SIG-M5 treated with dmso at 0.1 percent for 504 hours (cell line): ENCODE results near the gene SAMD4A.

Experiments
- DNase-seq: peaks from one replicate; lab custom pipeline; 2025; ENCODE audit not compliant: unreplicated experiment; lab: John Stamatoyannopoulos, UW

The SAMD4A gene

GRCh38 chr14:54676812-54677708 is 110.1 kb downstream of the SAMD4A start:
- DNase-seq, result no peak

DNA sequence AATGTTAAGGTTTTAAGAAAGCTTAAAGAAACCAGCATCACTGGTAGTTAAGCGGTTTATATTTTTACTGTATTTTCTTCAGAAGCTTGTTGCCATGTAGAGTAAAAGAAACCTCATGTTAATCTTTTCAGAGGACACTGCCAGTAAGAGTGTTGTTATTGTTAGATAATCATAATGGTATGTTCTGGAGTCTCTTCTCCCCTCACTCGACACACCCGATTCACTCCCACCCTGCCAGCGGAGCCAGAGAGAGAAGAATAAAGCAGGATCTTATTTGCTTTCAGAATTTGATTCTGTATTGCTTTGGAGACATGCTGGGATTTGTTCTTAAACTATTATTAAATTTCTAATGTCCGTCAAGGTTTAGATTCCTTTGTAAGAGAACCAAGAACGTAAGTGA is 113.7 kb downstream of the SAMD4A start:
- DNase-seq, result no peak

DNA sequence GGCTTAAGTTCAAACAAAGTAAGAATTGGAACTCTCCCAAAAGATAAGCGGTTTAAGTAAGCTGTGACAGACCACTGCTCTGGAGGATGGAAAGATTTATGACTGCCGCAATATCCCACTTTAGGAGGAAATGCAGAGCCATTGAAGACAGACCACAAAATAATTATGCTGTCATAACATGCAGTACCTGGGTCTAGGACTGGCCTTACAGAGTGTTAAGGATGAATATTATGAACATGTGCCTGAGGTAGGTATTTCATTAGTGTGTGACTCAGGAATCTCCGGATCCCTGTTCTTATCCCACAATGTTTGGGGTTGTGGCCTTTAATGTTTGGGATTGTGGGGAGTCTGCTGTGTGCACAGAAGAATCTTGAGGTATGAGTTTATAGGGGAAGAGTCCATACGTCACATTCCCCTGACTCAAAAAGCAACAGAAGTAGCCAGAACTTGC is 114.9 kb downstream of the SAMD4A start:
- no peak for DNase-seq

DNA sequence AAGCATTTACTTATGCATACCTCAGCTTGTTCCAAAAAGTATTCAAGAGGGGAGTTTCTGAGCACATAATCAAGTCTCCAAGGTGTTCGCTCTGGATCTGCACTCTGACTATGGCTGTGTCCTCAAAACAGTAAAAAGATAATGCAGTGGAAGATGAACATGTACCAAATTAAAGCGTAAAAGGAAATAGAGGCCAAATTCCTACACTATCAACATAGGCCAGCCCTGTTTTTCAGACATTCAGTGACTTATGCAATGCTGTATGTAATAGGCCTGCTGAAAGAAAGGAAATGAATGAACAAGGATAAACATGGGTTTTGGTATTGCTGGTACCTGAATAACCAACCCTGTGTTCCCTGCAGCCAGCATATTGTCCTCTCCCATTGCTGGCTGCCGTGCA is 115.7 kb downstream of the SAMD4A start:
- no peak for DNase-seq

DNA sequence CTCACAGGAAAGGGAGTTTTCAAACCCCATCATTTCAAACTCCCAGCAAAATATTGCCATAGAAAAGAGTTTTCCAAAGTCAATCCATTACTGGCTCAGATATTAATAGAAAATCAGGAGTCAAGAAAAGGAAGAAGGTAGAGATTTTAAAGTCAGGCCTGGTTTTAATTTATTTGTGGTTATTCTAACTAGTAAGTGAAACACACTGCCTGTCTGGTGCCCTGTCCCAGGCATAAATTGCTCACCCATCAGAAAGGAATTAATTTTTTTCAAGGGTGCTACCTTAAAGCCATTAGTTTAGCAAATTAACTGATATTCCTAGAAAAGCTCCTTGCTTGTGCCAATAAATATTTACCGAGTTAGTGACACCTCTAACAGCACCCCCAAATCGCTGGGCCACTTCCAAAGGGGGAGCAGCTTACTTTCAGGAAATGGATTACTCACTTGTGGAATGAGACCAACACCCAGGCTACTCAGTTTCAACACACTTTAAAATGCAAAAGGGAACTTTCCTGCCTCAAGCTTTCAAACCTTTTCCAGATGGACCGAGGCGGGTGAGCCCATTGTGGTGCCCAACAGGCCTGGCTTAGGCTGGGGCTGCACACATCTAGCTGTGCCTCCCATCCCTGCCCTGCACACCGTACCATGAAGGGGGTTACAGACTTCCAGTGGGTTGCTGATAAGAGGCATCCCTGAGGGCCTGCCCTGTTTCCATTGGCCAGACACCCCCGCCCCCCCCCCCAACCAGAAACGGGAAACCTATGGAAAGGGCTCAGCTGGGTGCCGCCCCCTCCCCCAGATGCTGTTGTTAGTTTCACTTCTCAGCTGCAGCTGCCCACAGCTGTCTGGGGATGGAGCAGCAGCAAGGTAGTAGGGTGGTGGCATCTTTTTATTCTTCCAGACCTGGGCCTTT is 117.2 kb downstream of the SAMD4A start:
- DNase-seq, result no peak

GRCh38 chr14:54685286-54685845 is 118.4 kb downstream of the SAMD4A start:
- no peak for DNase-seq

DNA sequence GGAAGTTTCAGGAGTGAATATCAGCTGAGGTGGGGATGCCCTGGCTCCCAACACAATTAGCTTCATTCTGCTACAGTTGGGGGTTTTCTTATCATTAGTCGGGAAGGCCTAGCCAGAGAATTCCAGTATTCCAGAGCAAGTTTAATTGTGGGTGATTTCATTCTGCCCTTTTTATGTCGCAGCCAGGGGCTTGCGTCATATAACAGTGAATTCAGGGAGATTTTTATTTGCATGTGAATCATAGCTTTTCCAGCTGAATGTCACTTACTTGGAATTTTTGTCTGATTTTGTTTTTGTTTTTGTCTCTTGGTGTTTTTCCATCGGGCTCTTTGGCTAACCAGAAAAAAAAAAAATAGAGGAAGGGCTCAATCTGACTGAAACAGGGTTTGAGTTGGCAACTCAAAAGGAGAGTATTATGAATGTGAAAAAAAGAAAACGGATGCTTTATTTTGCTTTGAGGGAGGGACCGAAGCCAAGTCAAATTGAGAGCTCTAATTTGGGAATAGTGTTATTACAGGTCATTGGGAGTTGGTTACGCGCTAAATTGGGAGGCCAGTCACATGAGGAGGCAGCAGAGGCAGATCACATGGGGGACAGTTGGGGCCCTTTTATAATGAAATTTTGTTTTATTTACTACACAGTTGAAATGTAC is 119.4 kb downstream of the SAMD4A start:
- no peak for DNase-seq

DNA sequence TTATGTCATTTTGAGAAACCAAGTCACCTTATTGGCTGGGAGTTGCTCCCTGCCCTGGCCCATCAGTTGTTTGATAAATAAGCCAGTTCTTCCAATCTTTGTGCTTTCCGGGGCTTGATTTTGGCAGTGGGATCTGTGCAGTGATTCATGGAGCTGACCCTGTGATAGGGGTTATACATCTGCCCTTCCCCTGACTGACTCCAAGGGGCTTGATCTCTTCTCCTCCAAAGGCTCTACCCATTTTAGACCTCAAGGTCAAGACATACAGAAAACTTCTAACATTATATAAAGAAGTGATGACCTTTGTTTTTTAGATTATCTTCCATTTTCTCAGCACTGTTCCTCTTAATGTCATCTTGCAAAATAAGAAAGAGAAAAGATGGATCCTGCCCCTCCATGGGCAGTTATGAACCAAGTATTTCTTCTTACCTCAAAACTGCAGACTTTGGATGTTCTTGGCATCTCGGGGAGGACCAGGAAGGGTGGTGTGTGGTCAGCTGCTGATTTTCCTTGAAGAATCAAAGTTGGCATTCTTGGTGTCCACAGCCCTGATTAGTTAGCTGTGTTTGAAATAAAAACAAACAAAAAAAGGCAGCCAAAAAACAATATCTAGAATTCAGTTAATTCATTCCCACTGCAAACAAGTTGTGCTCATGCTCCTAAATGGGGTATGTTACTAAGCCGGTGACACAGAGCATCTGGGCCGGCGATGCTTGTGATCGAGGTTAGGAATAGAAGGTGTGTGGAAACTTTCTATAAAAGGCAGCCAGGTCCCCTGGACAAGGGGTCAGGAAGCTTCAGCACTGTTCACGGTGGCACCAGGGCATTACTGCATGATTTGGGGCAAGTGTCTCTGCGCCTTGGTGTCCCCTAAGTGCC is 120.2 kb downstream of the SAMD4A start:
- DNase-seq, result no peak

DNA sequence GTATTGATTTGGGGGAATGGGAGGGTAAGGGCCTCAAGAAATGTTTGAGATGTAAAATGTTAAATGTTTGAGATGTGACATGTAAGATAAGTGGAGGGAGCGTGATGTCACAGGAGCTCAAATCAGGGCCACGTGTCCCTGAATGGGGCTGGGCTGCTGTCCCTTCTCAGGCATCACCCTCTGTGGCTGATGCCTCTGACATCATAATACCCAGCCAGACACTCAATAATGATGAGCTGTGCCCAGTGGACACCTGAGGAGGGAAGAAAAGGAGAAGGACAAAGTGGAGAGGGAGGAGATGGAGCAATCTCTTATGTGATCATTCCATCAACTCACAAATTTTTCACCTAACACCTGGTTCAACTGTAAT is 120.8 kb downstream of the SAMD4A start:
- DNase-seq, result no peak

- no peak for DNase-seq
Measured at GRCh38 chr14:54688229-54688628, 121.3 kb downstream of the SAMD4A start.

GRCh38 chr14:54689928-54690327 is 123.0 kb downstream of the SAMD4A start:
- DNase-seq, result no peak

- DNase-seq, result no peak
Measured at GRCh38 chr14:54690887-54691286, 124.0 kb downstream of the SAMD4A start.

GRCh38 chr14:54691525-54692283 is 124.8 kb downstream of the SAMD4A start:
- DNase-seq, result peak; percentile 28

DNA sequence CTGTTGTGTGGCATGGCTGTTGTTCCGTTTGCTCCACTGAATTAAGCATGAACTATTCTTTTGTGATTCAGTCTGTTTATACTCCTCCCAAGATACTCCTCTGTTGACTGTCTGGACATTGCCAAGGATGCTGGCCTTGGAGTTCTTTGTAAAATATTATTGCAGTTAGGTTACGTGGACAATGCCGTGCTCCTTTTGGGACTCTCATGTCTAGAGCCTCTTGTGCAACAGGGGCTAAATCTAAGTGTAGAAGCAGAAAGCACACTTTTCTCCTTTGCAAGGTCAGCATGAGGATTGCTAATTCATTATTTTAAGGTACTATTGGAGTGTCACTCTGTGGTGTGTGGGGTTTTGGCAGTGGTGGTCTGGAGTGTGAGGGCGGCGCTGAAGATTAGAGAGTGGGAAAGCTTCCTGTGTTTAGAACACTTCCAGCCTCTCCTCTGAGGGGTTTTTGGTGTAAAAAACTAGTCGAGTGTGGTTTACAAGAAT is 125.4 kb downstream of the SAMD4A start:
- DNase-seq, result no peak

DNA sequence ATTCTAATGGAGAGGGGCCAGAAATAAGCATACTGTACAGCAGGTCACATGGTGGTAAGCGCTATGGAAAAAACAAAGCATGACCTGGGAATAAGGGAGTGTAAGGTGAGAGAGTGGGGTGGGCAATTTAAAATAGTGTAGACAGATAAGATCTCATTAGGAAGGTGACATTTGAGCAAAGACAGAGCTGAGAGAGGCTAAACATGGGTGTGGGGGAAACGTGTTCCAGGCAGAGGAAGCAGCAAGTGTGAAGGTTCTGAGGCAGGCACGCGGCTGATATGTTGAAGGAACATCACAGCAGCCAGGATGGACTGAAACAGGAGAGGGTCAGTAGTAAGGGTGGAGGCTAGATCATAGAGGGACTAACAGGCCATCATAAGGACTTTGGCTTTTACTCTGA is 126.8 kb downstream of the SAMD4A start:
- DNase-seq, result no peak

GRCh38 chr14:54695196-54695595 is 128.3 kb downstream of the SAMD4A start:
- no peak for DNase-seq

- DNase-seq, result no peak
Measured at GRCh38 chr14:54697001-54697400, 130.1 kb downstream of the SAMD4A start.

- DNase-seq, result no peak
Measured at GRCh38 chr14:54697803-54698202, 130.9 kb downstream of the SAMD4A start.

GRCh38 chr14:54698501-54698900 is 131.6 kb downstream of the SAMD4A start:
- DNase-seq, result no peak
